Activated CD4-positive, alpha-beta T cell treated with anti-CD3 and anti-CD28 coated beads, Interleukin-2, amount 10 ng/mL, durations not matched to agents 7 days and 5 days (primary cell): ENCODE results near the gene DCLK2. TPM values are rescaled to one million over a fixed set of nuclear protein-coding genes. Genes with fewer than 3 reads are reported as not detected.

Source experiments
- CTCF ChIA-PET: fragments of 350-600 bp; sonication (Branson Sonifier 250); formaldehyde crosslinking; loops from one replicate; lab custom pipeline; 2021; ENCODE audit warnings: antibody characterized with exemption; lab: Charles Lee
- POLR2A ChIA-PET: fragments of 350-600 bp; sonication (Branson Sonifier 250); formaldehyde crosslinking; loops from one replicate; lab custom pipeline; 2021; ENCODE audit warnings: antibody characterized with exemption; lab: Charles Lee
- DNase-seq: peaks from one replicate; pipeline ENCODE4 v3.0.0-alpha.2; 2020
- H3K27ac Mint-ChIP-seq: one replicate; pipeline ENCODE4 v1.8.0; 2021; ENCODE audit warnings: mild to moderate bottlenecking, moderate library complexity, mixed read lengths
- H3K27me3 Mint-ChIP-seq: one replicate; pipeline ENCODE4 v1.8.0; 2021; ENCODE audit warnings: mixed read lengths
- H3K36me3 Mint-ChIP-seq: one replicate; pipeline ENCODE4 v1.8.0; 2021; ENCODE audit warnings: low read depth, mixed read lengths
- H3K4me1 Mint-ChIP-seq: one replicate; pipeline ENCODE4 v1.8.0; 2021; ENCODE audit warnings: mixed read lengths
- H3K4me3 Mint-ChIP-seq: one replicate; pipeline ENCODE4 v1.8.0; 2021; ENCODE audit warnings: mild to moderate bottlenecking, moderate library complexity, mixed read lengths
- H3K9me3 Mint-ChIP-seq: one replicate; pipeline ENCODE4 v1.8.0; 2021; ENCODE audit warnings: mixed read lengths
- total RNA-seq, 2 experiments: library from RNA; stranded (reverse); gene quantifications; one replicate each; pipeline ENCODE4 v1.2.3, GENCODE V29; 2021

Gene DCLK2
- total RNA-seq, 2 experiments from 2014 or later: not detected

DNA sequence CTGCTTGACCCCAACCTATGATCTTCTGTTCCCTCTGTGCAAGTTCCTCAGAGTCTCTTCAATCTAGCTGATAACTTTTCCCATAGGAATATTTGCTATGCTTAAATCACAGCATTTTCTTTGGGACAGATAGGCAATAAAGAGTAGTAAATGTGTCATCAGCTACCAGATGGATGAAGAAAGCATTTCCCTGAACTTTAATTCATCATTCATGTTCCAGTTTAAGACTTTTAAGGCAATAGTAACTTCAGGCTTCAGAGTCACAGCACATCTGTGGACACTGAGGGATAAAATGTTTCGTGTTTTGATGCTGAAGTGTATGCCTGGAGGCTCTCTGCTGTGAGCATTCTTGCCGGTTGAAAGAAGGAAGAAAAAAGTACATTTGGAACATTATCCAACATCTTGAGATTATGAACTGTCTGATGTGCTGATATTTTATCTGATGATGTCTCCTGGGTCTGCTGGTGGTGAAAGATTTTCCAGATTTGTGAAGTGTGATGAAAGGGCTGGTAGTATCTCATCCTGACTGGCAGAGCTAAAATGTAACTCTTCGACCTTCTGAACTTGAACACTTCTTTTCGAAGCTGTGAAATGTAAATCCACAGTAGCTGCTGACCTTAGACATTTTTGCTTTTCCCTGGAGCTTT is 133.7 kb downstream of the DCLK2 start:
- Mint-ChIP-seq H3K4me3 (no peak overlapping the region), H3K36me3 (no peaks in the 10 kb centered on the region), H3K4me1 (no peaks in the 10 kb centered on the region), H3K27me3 (peaks cover 4% of the 10 kb centered on the region), H3K27ac (no peak overlapping the region), H3K9me3 (no peaks in the 10 kb centered on the region)
- CTCF ChIA-PET: no interaction called here
- POLR2A ChIA-PET: no interaction called here
- DNase-seq: no peak

DNA sequence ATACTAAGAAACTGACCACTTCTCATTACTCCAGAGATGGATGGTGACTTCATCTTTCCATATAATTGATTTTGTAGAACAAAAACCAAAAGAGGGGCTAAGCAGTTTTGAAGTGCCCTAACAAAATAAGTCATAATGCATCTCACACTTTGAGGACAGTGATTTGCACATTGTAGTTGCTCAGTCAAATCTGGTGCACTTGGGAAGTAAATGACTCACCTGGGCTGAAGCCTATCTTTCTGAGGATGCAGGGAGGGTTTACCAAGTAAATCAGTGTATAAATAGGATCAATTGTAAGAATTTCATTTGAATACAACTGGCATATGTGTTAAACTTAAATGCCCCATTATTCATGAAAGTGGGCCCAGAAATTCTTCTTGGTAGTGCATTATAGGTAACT is 134.2 kb downstream of the DCLK2 start:
- ChIA-PET POLR2A (no interaction called here), CTCF (no interaction called here)
- no peaks in the 10 kb centered on the region for H3K36me3 Mint-ChIP-seq
- no peak overlapping the region for H3K27ac Mint-ChIP-seq
- H3K27me3 Mint-ChIP-seq: peaks cover 4% of the 10 kb centered on the region
- no peaks in the 10 kb centered on the region for H3K9me3 Mint-ChIP-seq
- no peak for DNase-seq
- no peak overlapping the region for H3K4me3 Mint-ChIP-seq
- no peaks in the 10 kb centered on the region for H3K4me1 Mint-ChIP-seq

DNA sequence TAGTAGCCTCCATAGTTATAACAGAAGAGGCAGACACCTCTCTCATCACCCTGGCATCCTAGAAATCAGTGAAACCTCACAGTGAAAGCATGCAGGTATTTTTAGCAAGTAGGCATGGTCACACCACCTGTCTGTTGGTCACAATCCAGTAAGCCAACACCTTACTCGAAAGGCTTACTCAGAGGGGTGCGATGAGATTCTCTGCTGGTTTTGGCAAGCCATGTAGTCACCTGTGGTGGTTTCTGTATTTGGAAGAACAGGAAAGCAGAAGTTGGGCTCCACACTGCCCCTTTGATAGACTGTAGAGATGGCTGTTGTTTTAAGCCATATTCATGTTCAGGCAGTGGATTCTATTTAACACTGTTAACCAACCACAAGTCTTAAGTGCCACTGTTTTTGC is 134.7 kb downstream of the DCLK2 start:
- POLR2A ChIA-PET: no interaction called here

DNA sequence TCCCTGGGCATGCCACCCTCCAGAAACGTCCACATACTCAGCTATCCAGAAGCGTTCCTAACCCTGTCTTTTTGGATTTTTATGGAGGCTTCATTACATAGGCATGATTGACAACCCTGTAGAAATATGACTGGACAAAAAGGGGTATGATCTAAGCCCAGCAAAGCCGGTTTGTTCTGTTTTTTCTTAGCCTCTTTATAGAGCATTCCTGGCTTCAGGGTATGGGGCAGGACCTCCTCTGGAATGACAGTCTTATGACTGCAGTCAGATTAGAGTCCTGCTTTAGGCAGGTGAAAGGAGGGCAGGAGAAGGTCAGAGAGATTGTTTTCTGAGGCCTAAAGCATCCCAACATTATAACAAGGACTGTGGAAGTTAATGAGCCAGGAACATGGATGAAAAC is 137.4 kb downstream of the DCLK2 start:
- POLR2A ChIA-PET: no interaction called here
- no peak for DNase-seq
- H3K36me3 Mint-ChIP-seq: no peaks in the 10 kb centered on the region
- H3K4me1 Mint-ChIP-seq: no peaks in the 10 kb centered on the region
- H3K27me3 Mint-ChIP-seq: peaks cover 4% of the 10 kb centered on the region
- CTCF ChIA-PET: no interaction called here
- no peaks in the 10 kb centered on the region for H3K9me3 Mint-ChIP-seq
- H3K27ac Mint-ChIP-seq: no peak overlapping the region
- H3K4me3 Mint-ChIP-seq: no peak overlapping the region

More for the DNA sequence above, 134.7 kb downstream of the DCLK2 start:
- no peak for DNase-seq
- CTCF ChIA-PET: no interaction called here
- no peaks in the 10 kb centered on the region for H3K4me1 Mint-ChIP-seq
- H3K27ac Mint-ChIP-seq: no peak overlapping the region
- H3K27me3 Mint-ChIP-seq: peaks cover 4% of the 10 kb centered on the region
- H3K36me3 Mint-ChIP-seq: no peaks in the 10 kb centered on the region
- H3K9me3 Mint-ChIP-seq: no peaks in the 10 kb centered on the region
- no peak overlapping the region for H3K4me3 Mint-ChIP-seq

DNA sequence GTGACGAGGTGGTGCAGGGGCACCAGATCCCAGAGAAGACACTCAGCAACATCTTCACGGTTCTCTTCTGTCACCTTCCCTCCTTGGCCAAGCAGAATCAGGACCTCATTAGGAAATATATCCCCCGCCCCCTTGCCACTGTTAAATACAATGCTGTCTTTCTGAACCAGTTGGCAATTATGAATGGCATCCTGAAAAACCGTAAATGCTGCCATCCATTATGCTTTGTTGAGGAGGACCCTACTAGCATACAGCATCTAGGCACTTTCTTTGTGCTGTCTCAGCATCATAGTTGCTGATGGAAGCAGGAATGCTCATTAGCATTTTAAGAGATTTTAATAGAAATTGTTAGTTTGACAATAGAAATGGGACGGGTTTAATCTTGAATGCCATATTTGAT is 138.5 kb downstream of the DCLK2 start:
- Mint-ChIP-seq H3K4me3 (no peak overlapping the region), H3K36me3 (no peaks in the 10 kb centered on the region), H3K27ac (no peak overlapping the region), H3K27me3 (peaks cover 1% of the 10 kb centered on the region), H3K4me1 (no peaks in the 10 kb centered on the region), H3K9me3 (no peaks in the 10 kb centered on the region)
- POLR2A ChIA-PET: no interaction called here
- no peak for DNase-seq
- CTCF ChIA-PET: no interaction called here

DNA sequence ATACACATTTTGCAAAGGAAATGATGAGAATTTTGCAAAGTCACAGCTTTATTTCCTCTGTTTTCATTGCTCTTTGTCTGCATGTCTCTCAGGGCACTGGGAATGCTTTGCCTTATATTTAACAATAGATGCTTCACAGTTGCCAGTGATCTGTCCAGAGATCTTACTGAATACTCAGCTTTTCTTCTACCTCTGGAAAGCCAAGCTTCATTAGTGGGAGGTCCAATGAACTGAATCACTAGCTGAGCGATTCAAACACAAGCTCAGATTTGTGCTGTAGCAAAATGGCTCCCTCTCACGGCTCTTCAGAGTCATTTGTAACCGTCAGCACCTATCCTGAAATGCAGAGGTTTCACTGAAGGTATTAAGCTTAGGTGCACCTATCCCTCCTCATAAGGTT is 138.9 kb downstream of the DCLK2 start:
- CTCF ChIA-PET: no interaction called here

DNA sequence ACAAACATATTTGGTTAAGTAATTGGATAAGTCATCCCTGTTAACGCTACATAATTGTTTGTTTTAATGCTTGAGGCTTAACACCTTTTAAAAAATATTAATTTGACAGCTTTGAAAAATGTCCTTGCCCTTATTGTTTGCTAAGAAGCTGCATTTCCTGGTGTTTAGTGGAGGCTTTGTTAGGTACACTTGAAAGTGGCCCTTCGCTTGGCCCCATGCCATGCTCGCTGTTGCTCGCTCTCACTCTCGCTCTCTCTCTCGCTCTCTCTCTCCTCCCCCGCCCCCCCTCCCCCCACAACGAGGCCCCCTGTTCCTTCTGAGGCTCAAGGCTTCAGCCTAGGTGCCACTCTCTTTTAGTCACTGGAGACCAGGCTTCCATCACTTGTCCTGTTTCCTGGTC is 139.6 kb downstream of the DCLK2 start:
- Mint-ChIP-seq H3K4me3 (no peak overlapping the region), H3K27me3 (peaks cover 1% of the 10 kb centered on the region), H3K36me3 (no peaks in the 10 kb centered on the region), H3K4me1 (no peaks in the 10 kb centered on the region), H3K27ac (no peak overlapping the region), H3K9me3 (no peaks in the 10 kb centered on the region)
- no peak for DNase-seq
- POLR2A ChIA-PET: no interaction called here
- CTCF ChIA-PET: no interaction called here

More for the DNA sequence above, 138.9 kb downstream of the DCLK2 start:
- Mint-ChIP-seq H3K4me3 (no peak overlapping the region), H3K36me3 (no peaks in the 10 kb centered on the region), H3K9me3 (no peaks in the 10 kb centered on the region), H3K27ac (no peak overlapping the region), H3K27me3 (peaks cover 1% of the 10 kb centered on the region), H3K4me1 (no peaks in the 10 kb centered on the region)
- no peak for DNase-seq
- POLR2A ChIA-PET: no interaction called here

DNA sequence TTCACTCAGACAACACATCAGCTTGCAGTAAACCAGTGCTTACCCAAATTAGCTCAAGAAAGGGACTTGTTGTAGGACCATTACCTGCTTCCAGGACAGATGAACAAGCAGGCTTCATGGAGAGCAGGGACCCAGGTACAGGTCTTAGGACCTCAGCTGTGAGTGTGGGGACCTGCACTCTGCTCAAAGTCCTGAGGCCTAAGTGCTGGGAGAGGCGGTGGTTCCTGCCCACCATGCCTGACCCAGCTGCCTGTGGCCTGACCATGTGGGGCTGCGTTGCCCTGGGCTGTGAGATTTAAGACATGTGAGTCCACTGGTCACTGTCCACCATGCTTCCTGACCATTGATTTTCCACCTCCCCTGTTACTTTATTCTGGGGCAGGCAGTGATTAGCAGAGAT is 140.2 kb downstream of the DCLK2 start:
- no peak for DNase-seq
- CTCF ChIA-PET: interaction anchor here (0.6 kb wide), 1 partner anchor 9 kb away, joined by 3 read pairs; no protein-coding TSS in a partner anchor

DNA sequence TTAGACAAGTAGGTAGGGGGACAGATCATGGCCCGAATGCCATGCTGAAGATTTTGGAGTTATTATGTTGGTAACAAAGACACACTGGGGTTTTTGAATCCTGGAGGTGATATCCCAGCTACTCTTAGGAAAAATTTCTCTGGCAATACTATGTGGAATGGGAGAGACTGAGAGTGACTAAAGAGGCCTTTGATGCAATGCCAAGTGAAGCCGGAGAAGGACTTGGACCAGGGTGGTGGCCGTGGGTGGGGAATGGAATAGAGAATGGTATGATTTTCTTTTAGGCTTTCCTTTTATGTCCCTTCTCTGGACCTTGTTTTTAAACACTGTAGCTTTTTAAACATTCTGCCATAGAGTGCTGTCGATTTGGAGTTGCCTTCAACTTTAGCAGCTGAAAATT is 141.6 kb downstream of the DCLK2 start:
- no peak overlapping the region for H3K4me3 Mint-ChIP-seq
- no peak overlapping the region for H3K27ac Mint-ChIP-seq
- no peaks in the 10 kb centered on the region for H3K9me3 Mint-ChIP-seq
- H3K36me3 Mint-ChIP-seq: no peaks in the 10 kb centered on the region
- peaks cover 1% of the 10 kb centered on the region for H3K27me3 Mint-ChIP-seq
- H3K4me1 Mint-ChIP-seq: no peaks in the 10 kb centered on the region
- no peak for DNase-seq
- ChIA-PET POLR2A (no interaction called here), CTCF (interaction anchor here (1.3 kb wide), 1 partner anchor 10 kb away, joined by 3 read pairs; no protein-coding TSS in a partner anchor)

More for the DNA sequence above, 140.2 kb downstream of the DCLK2 start:
- H3K4me1 Mint-ChIP-seq: no peaks in the 10 kb centered on the region
- POLR2A ChIA-PET: no interaction called here
- no peaks in the 10 kb centered on the region for H3K36me3 Mint-ChIP-seq
- H3K27me3 Mint-ChIP-seq: peaks cover 1% of the 10 kb centered on the region
- no peak overlapping the region for H3K4me3 Mint-ChIP-seq
- H3K27ac Mint-ChIP-seq: no peak overlapping the region
- no peaks in the 10 kb centered on the region for H3K9me3 Mint-ChIP-seq

DNA sequence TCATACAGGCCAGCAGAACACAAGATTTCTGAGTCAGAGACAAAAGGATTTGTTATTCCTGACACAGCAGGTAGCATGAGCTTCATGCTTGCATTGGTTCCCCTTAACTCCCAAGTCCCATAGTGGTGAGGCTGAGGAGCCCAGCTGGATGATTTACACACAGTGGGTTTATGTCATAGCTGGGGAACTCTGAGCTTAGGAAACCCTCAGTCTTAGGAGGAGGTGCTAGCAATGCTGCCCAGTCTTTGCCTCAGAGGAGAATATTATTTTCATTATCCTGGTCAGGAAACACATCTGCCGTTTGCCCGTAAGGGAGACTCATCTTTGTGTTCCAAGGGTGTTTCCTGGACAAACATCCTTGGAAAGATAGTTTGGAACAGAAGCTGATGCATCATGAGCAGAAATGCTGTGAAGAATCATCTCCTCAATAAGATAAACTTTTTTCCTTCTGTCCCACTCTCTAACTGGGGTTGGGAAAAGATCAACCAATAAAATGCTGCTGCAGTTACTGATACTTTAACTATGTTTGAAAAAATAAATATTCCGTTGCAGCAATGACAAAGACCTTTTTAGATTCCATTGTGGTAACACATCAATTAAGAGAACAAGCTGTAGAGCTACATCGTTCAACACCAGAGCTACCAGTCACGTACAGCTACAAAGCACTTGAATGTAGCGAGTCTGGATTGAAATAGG is 146.8 kb downstream of the DCLK2 start:
- no peaks in the 10 kb centered on the region for H3K36me3 Mint-ChIP-seq
- DNase-seq: no peak
- POLR2A ChIA-PET: no interaction called here
- H3K27me3 Mint-ChIP-seq: peaks cover under 1% of the 10 kb centered on the region
- H3K4me1 Mint-ChIP-seq: no peaks in the 10 kb centered on the region
- no peaks in the 10 kb centered on the region for H3K9me3 Mint-ChIP-seq
- CTCF ChIA-PET: interaction anchor here (1.4 kb wide), 1 partner anchor 18 kb away, joined by 3 read pairs; no protein-coding TSS in a partner anchor
- no peak overlapping the region for H3K4me3 Mint-ChIP-seq
- no peak overlapping the region for H3K27ac Mint-ChIP-seq

DNA sequence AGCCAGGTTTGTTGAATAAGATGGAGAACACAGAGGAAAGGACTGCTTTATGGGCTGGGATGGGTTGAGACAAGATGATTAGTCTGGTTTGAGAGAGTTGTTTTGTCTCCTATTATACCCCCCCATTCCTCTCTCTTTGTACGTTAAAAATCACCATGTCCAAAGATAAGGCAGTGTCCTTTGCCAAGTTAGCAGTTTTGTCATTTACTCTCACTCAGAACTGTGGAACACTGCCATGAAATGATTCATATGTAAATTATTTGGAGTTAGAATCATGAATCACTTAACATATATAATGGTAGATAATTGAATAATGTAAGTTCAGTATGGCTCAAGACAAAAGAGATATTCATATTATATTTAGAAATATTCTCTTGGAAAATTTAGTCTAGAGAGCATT is 151.3 kb downstream of the DCLK2 start:
- DNase-seq: no peak
- Mint-ChIP-seq H3K4me1 (no peaks in the 10 kb centered on the region), H3K27ac (no peak overlapping the region), H3K27me3 (peaks cover 12% of the 10 kb centered on the region), H3K9me3 (no peaks in the 10 kb centered on the region), H3K36me3 (no peaks in the 10 kb centered on the region), H3K4me3 (no peak overlapping the region)
- CTCF ChIA-PET: interaction anchor here (0.7 kb wide), 1 partner anchor 338 kb away, joined by 4 read pairs; no protein-coding TSS in a partner anchor
- POLR2A ChIA-PET: no interaction called here

DNA sequence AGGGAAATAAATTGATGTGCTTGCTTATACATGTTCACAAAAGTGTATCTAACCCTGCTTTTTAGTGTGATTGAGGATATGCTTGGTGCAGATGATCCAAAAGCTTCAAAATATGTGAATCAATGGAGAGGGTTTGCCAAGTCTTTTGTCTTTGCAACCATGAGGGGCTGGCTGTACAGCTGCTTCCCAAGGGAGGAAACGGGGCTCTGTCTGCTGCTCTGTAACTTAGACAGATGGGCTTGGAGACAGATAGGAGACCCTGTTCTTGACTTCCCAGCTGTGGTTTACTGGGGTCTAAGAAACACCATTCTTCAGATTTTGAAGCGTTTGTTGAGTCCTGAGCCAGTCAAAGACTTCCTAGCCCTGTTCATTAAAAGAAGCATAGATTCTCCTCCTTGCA is 152.3 kb downstream of the DCLK2 start:
- H3K36me3 Mint-ChIP-seq: no peaks in the 10 kb centered on the region
- peaks cover 12% of the 10 kb centered on the region for H3K27me3 Mint-ChIP-seq
- H3K4me3 Mint-ChIP-seq: no peak overlapping the region
- H3K4me1 Mint-ChIP-seq: no peaks in the 10 kb centered on the region
- H3K27ac Mint-ChIP-seq: no peak overlapping the region
- no peaks in the 10 kb centered on the region for H3K9me3 Mint-ChIP-seq
- CTCF ChIA-PET: no interaction called here
- DNase-seq: no peak
- POLR2A ChIA-PET: no interaction called here

DNA sequence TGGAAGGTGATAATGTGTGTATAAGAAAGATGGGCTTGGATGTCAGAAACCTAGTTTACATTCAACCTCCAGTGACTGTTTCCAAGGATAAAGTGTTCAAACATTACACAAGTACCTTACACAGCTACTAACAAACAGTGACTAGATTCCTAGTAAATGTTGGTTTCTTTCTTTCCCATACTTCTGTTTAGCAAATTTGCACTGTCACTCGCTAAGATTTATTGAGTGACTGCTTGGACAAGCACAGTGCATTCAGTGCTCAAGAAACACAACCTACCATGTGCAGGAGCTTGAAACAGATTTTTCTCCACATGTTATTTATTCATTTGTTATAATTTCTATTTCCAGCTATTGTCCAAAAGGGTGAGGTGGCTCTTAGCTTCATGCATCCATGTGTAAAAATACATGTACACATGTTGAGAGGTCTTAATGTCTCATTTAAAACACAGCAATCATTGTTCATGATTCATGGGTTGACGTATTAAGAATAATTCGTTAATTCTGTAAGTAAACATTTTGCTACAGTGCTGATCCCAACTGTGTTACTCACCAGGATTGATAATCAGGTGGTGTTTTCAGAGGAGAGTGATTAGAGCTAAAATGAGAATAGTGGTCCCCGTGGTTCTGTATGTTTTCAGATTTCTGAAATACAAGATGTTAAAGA is 153.0 kb downstream of the DCLK2 start:
- ChIA-PET POLR2A (no interaction called here), CTCF (no interaction called here)
- no peaks in the 10 kb centered on the region for H3K9me3 Mint-ChIP-seq
- H3K36me3 Mint-ChIP-seq: no peaks in the 10 kb centered on the region
- peaks cover 14% of the 10 kb centered on the region for H3K27me3 Mint-ChIP-seq
- H3K27ac Mint-ChIP-seq: no peak overlapping the region
- H3K4me1 Mint-ChIP-seq: no peaks in the 10 kb centered on the region
- DNase-seq: no peak
- H3K4me3 Mint-ChIP-seq: no peak overlapping the region
